NCI-H1092 treated with DMSO at 0.1 percent for 48 hours (cell line): ENCODE results near the gene NEURL3.
"Not testable (repeated sequence)": the region's sequence is repeated elsewhere in the genome, so short reads cannot be mapped to it uniquely, and the experiment has no call there.

ENCODE experiments used
- DNase-seq: peaks from one replicate; lab custom pipeline; 2025; lab: John Stamatoyannopoulos, UW

The NEURL3 gene

DNA sequence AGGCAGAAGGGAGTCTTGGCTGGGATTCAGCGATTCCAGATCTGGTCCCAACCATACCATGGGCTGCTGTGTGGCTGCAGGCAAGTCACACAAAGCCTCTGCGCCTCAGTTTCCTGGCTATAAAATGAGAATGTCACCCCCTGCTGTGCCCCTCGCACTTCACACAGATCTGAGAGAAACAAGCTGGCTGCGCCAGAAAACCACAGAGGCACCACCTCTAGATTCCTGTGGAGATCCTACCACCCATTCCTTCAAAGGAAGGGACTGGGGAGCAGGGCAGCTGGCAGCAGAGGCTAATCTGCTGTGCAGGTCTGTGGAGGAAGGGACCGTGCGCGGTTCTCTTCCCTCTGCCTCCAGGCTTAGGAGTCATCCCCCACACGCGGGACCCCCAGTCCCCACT lies 19.8 kb downstream of the NEURL3 start:
- no peak for DNase-seq

DNA sequence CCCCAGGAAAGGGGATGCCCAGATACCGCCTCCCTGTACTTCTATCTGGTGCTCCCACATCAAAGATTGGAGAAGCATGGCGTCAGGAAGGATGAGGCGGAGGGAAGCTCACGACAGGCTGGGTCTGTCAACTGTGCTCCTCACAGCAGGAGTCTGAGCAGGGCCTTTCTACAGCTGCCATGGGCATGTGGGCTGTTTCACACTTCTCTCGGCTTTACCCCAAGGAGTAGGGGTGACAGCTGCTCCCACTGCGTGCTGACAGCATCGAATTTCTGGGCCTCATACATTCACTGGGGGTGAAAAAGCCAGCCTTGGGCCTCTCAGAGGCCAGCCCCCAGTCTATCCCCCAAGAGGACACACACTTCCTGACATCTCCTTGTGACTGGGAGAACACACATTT lies 21.1 kb downstream of the NEURL3 start:
- DNase-seq, result no peak

DNA sequence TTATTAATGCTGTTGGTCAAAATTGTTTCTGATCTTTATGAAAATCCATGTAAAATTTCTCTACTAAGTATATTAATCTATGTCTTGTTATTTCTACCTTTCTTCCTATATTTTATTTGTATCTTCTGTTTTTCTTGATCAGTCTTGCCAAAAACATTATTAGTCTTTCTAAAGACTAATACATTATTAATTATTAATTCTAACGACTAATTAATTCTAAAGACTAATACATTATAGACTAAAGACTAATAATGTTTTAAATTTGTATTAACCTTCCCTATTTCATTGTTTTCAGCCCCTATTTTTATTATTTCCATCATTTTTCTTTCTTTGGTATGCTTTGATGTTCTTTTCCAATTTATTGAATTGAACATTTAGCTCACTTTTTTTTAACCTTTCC lies 27.7 kb downstream of the NEURL3 start:
- DNase-seq, result no peak

GRCh38 chr2:96471772-96472171 lies 33.4 kb downstream of the NEURL3 start:
- no peak for DNase-seq

DNA sequence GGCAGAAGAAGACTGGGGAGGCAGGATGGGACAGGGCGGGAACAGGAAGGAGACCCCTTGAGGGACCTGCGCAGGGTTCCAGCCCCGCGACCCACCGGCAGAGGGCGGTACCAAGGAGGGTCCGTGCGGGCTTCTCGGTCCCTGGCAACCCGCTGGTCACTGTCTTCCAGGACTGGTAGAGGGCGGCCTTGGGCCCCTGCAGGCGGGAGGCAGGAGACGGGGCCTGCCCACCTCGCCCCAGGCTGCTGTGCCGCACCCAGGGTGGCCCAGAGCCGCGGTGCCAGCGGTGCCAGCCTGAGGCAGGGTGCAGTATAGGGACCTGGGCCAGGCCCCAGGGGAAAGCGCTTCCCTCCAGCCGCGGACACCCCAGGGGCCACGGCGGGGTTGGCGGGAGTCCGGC lies 34.5 kb downstream of the NEURL3 start:
- DNase-seq, result no peak

DNA sequence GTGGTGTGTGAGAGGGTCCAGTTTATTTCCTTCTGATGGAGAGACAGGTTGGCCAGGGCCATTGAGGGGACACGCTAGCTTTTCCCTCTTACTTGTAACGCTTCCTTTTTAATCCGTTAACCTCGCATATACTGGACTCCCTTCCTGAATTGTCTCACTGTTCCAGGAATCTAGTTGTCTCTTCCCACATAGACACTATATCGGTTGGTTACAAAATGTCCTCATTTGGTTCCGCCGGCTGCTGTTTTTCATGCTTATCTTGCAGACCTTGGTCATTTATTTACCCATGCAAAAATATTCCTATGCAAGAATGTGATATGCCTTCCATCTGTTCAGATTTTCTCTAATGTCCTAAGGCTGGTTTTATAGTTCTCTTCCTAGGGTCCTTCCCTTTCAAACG lies 35.0 kb downstream of the NEURL3 start:
- no peak for DNase-seq

DNA sequence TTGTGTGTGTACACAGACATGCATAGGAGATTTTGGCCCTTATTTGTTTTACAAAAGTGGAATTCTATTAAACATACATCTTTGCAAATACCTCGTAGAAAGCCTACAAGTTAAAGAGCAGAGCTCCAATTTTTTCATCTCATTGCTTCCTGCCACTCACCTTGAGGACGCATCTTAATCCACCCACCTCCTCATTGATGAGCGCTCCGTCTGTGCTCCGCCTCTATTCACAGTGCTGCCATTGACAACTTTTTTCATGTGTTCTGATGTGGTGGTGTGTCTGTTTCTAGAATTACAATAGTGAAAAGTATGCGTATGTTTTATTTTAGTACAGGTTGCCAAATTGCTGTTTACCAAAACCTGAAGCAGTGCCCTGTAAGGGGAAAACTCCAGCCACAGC lies 36.3 kb downstream of the NEURL3 start:
- DNase-seq, result no peak

DNA sequence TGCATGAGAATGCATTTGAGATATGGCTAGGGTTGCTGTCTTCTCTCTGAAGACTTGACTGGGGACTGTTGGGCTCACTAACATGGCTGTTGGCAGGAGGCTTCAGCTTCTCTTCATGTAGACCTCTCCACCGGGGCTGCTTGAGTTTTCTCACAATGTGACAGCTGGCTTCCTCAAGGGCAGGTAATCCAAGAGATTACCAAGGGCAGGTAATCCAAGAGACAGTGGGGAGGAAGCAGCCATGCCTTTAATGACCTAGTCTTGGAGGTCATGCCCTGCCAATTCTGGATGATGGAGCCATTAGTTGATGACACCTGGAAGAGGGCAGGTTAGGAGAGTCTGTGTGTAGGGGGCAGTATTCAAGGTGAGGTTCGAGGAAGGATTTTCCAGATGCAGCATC lies 40.5 kb downstream of the NEURL3 start:
- DNase-seq, result no peak

DNA sequence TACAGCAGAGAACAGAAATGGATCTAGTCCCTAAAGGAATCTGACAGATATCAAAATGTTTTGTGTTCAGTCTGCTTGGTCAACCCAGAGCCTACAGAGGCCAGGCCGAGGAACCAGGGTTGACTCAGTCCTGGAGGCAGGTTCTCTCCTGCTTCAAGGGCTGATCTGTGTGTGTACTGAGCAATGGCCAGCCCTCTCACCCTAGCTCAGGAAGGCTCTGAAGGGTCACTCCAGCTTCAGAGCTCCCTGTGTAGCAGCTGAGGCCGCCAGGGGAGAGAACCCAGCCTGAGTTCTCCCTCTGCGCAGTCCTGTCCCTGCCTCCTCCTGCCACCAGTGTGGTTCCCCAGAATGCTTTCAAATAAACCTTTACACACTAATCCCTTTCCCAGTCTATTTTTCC lies 41.1 kb downstream of the NEURL3 start:
- no peak for DNase-seq

DNA sequence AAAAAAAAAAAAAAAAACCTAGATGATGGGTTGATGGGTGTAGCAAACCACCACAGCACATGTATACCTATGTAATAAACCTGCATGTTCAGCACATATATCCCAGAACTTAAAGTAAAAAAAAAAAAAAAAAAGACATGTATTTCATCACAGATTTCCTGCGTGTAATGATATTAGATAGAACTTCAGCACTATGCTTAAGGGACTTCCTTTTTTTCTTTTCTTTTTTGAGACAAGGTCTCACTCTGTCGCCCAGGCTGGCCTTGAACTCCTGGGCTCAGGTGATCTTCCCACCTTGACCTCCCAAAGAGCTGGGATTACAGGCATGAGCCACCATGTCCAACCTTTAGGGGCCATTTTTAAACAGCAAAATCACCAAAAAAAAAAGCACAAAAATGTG lies 42.0 kb downstream of the NEURL3 start:
- no peak for DNase-seq

DNA sequence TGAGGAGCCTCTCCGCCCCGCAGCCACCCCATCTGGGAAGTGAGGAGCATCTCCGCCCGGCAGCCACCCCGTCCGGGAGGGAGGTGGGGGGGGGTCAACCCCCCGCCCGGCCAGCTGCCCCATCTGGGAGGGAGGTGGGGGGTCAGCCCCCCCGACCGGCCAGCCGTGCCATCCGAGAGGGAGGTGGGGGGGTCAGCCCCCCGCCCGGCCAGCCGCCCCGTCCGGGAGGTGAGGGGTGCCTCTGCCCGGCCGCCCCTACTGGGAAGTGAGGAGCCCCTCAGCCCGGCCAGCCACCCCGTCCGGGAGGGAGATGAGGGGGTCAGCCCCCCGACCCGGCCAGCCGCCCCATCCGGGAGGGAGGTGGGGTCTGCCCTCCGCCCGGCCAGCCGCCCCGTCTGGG lies 43.5 kb downstream of the NEURL3 start:
- not testable (repeated sequence) for DNase-seq

DNA sequence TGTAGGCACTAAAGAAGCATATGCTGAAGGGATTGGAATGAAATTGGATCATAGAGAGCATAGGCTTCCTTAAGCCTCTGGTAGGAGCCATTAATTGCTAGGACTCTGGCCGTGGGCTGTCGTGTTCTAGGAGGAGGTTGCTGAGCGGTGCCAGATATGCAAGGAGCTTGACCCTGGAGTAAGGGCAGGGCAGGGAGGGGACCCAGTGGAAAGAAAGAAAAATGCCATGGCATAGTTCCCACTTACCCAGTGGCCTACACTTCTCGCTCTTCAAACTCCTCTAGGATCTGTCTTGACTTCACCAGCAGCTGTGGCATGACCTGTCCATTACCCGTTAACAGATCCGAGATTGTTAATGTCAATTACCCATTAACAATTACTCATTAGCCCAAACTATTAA lies 53.1 kb downstream of the NEURL3 start:
- no peak for DNase-seq

GRCh38 chr2:96449637-96450036 lies 55.5 kb downstream of the NEURL3 start:
- no peak for DNase-seq

DNA sequence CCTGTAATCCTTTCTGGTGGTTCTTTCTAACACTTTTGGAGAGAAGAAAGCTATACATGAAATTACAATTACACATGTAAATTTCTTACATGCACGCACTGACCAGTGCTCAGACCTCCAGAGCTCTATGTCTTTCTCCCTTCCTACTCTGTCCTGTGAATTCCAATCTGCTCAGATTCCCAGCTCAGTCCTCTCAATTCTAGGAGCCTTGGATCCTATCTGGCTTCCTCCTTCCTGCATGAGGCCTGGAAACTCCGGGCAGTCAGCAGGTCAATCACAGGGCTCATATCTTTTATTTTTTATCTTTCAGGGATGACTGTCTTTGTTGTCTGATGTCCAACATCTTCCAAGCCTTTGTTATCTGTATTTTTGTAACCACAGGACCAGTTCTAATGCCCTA lies 56.0 kb downstream of the NEURL3 start:
- DNase-seq, result no peak

- DNase-seq, result no peak
Measured at GRCh38 chr2:96447726-96448125, 57.4 kb downstream of the NEURL3 start.
